ENCODE measurements around the gene KCNJ11. TPM values are rescaled to one million over a fixed set of nuclear protein-coding genes. Genes with fewer than 3 reads are reported as not detected.

KCNJ11 gene
- total and polyA plus RNA-seq, 2 donors (not counting 3 experiments of a cell fraction or from before 2014, with no cell fraction given): 0.04 TPM; not detected in 1

- intact Hi-C loops (cut with micrococcal nuclease): loop anchor here (2.0 to 10.0 kb wide), 2 partner anchors 31 to 601 kb away; no protein-coding TSS in a partner anchor
- Histone ChIP-seq H3K79me2 (ENCODE audit: control insufficient read depth, insufficient read depth, low read length) (no peaks in the 10 kb centered on the region), H3K9ac (replicated peaks; ENCODE audit: extremely low read depth, insufficient read depth, low read length) (no peak overlapping the region), H3K9me3 (replicated peaks; ENCODE audit: control insufficient read depth, insufficient read depth, low read length) (no peaks in the 10 kb centered on the region), H3K27ac (ENCODE audit: insufficient read depth, low read depth, low read length) (no peak overlapping the region), H2AFZ (ENCODE audit: low read depth, low read length) (no peak overlapping the region), H3K36me3 (ENCODE audit: control insufficient read depth in 2 of 2, extremely low read depth in 1 of 2, insufficient read depth in 2 of 2, low read length in 2 of 2) (no peaks in the 10 kb centered on the region), H3K4me1 (ENCODE audit: control insufficient read depth, extremely low read depth, insufficient read depth, low read length) (no peaks in the 10 kb centered on the region), H3K27me3 (ENCODE audit: control insufficient read depth in 2 of 2, insufficient read depth in 2 of 2, low read length in 2 of 2) (peaks cover 3 to 5% of the 10 kb centered on the region in 2 experiments), H3K4me3 (replicated peaks in 1 of 3; ENCODE audit: insufficient read depth in 1 of 3, low read depth in 1 of 3, low read length in 3 of 3) (no peak overlapping the region), H4K20me1 (replicated peaks; ENCODE audit: control insufficient read depth, extremely low read depth, insufficient read depth, low read length) (no peaks in the 10 kb centered on the region), H3K9me1 (replicated peaks; ENCODE audit: control insufficient read depth, extremely low read depth, insufficient read depth, low read length) (no peaks in the 10 kb centered on the region), H3K4me2 (ENCODE audit: insufficient read depth, low read length) (no peak overlapping the region)
- no TSS peak for BruUV-seq (replicated peaks)
- ChIA-PET POLR2A (no interaction called here), CTCF (interaction anchor here (0.8 to 5.9 kb wide), 6 partner anchors 12 to 143 kb away, joined by 3 to 184 read pairs (median 30); partner anchors contain the start of gene NCR3LG1)
- TF ChIP-seq FOS (IDR thresholded peaks at IDR 0.05; ENCODE audit: borderline replicate concordance, insufficient read depth, low read length) (no peak), EZH2 (IDR thresholded peaks at IDR 0.05; ENCODE audit: borderline replicate concordance, low read depth, low read length, severe bottlenecking) (no peak), GATA2 (IDR thresholded peaks at IDR 0.05; ENCODE audit: insufficient read depth, insufficient read length, low read depth, low read length) (no peak), MYC (IDR thresholded peaks at IDR 0.05; ENCODE audit: low read depth, low read length) (no peak), MAX (IDR thresholded peaks at IDR 0.05; ENCODE audit: insufficient read depth, insufficient read length) (no peak), POLR2AphosphoS5 (IDR thresholded peaks at IDR 0.05; ENCODE audit: insufficient read depth, low read depth, low read length) (no peak), POLR2A (IDR thresholded peaks at IDR 0.05; ENCODE audit: low read depth, low read length) (no peak)
- TF ChIP-seq, protein P1, sequence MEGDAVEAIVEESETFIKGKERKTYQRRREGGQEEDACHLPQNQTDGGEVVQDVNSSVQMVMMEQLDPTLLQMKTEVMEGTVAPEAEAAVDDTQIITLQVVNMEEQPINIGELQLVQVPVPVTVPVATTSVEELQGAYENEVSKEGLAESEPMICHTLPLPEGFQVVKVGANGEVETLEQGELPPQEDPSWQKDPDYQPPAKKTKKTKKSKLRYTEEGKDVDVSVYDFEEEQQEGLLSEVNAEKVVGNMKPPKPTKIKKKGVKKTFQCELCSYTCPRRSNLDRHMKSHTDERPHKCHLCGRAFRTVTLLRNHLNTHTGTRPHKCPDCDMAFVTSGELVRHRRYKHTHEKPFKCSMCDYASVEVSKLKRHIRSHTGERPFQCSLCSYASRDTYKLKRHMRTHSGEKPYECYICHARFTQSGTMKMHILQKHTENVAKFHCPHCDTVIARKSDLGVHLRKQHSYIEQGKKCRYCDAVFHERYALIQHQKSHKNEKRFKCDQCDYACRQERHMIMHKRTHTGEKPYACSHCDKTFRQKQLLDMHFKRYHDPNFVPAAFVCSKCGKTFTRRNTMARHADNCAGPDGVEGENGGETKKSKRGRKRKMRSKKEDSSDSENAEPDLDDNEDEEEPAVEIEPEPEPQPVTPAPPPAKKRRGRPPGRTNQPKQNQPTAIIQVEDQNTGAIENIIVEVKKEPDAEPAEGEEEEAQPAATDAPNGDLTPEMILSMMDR (IDR thresholded peaks at IDR 0.05; ENCODE audit: extremely low read depth in 1 of 2, insufficient read depth in 1 of 2, low read depth in 1 of 2, low read length in 2 of 2): no peak
- DNase-seq (ENCODE audit: low read depth, low spot score) (no peak), FAIRE-seq (no peak)
- dilution Hi-C loops (cut with MboI; ENCODE audit: extremely low pct_ligation_motif_present, low sequenced_read_pairs): no loop called here
These were observed 3.0 kb downstream of the KCNJ11 start for GRCh38 chr11:17385492-17385891.

All from endothelial cell of umbilical vein (primary cell).